Mesendoderm (in vitro differentiated cells): ENCODE measurements around the gene OSTC.

ENCODE experiments used
- DNase-seq: peaks from one replicate; pipeline ENCODE4 v3.0.0; 2013
- H2AK5ac ChIP-seq: 2 replicates; pipeline ENCODE4 v1.6.1; 2013; ENCODE audit warnings: low read length, inconsistent platforms
- H2BK120ac ChIP-seq: 2 replicates; pipeline ENCODE4 v1.6.1; 2013; ENCODE audit warnings: low read depth, mild to moderate bottlenecking, low read length, moderate library complexity, mixed read lengths
- H2BK15ac ChIP-seq: replicated peaks from 2 replicates; pipeline ENCODE4 v1.6.1; 2013; ENCODE audit warnings: low read depth, mild to moderate bottlenecking, moderate library complexity
- H2BK5ac ChIP-seq: 2 replicates; pipeline ENCODE4 v1.6.1; 2013; ENCODE audit warnings: low read length, inconsistent platforms
- H3K18ac ChIP-seq: 2 replicates; pipeline ENCODE4 v1.6.1; 2013; ENCODE audit warnings: mild to moderate bottlenecking, low read length, mixed read lengths
- H3K23ac ChIP-seq: one replicate; pipeline ENCODE4 v1.6.1; 2013; ENCODE audit warnings: low read length
- H3K27ac ChIP-seq: 2 replicates; pipeline ENCODE4 v1.5.1; 2013; ENCODE audit warnings: low read depth, mild to moderate bottlenecking, inconsistent platforms, low read length, moderate library complexity
- H3K27me3 ChIP-seq: 2 replicates; pipeline ENCODE4 v1.6.1; 2013; ENCODE audit warnings: low read length, control low read depth, mild to moderate bottlenecking, inconsistent platforms; ENCODE audit not compliant: insufficient read depth, poor library complexity
- H3K36me3 ChIP-seq: 2 replicates; pipeline ENCODE4 v1.6.1; 2013; ENCODE audit warnings: low read length, inconsistent platforms; ENCODE audit not compliant: control insufficient read depth, insufficient read depth
- H3K4ac ChIP-seq: one replicate; pipeline ENCODE4 v1.6.1; 2013; ENCODE audit warnings: low read depth, mild to moderate bottlenecking, low read length, moderate library complexity
- H3K4me1 ChIP-seq: 2 replicates; pipeline ENCODE4 v1.6.1; 2013; ENCODE audit warnings: low read depth, low read length, inconsistent platforms; ENCODE audit not compliant: control insufficient read depth
- H3K4me2 ChIP-seq: 2 replicates; pipeline ENCODE4 v1.6.1; 2013; ENCODE audit warnings: low read length
- H3K4me3 ChIP-seq: 2 replicates; pipeline ENCODE4 v1.5.1; 2013; ENCODE audit warnings: mild to moderate bottlenecking, low read length
- H3K56ac ChIP-seq: one replicate; pipeline ENCODE4 v1.6.1; 2013; ENCODE audit warnings: low read length
- H3K79me1 ChIP-seq: 2 replicates; pipeline ENCODE4 v1.6.1; 2013; ENCODE audit warnings: low read length, inconsistent platforms
- H3K79me2 ChIP-seq: 2 replicates; pipeline ENCODE4 v1.6.1; 2013; ENCODE audit warnings: mild to moderate bottlenecking, low read length; ENCODE audit not compliant: control insufficient read depth, insufficient read depth
- H3K9ac ChIP-seq: 2 replicates; pipeline ENCODE4 v1.6.1; 2013; ENCODE audit warnings: low read length, inconsistent platforms
- H4K5ac ChIP-seq: one replicate; pipeline ENCODE4 v1.6.1; 2013; ENCODE audit warnings: low read length
- H4K8ac ChIP-seq: one replicate; pipeline ENCODE4 v1.6.1; 2013; ENCODE audit warnings: low read depth, mild to moderate bottlenecking, control low read depth, low read length, moderate library complexity
- WGBS: extraction: QIAGEN DNeasy Blood & Tissue Kit; methylation state at CpG from one replicate; pipeline ENCODE4 v1.1.7; 2013; ENCODE audit warnings: low lambda C conversion rate, missing lambda C conversion rate; ENCODE audit not compliant: insufficient coverage; ENCODE audit errors: extremely low coverage; 5-methylcytosine and 5-hydroxymethylcytosine counted together

Gene OSTC

DNA sequence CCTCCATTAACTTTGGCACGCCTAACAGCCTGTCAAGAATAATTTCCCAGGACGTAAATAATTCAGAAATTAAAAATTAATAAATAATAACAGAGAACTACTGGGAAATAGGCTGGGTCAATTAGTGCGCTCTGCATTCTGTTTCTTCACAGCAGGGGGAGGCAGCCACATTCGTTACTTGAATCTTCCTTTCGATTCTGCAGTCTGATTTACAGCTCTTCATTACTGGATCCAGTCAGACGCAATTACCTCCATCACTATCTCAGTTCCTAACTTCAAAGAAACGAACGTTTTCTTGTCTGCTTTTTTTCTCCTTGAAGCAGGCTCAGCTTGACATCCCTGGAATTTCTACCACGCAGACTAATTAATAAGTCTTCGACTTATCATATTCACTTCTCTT lies 39.0 kb upstream of the OSTC start:
- no peak overlapping the region for H3K9ac ChIP-seq
- no peak overlapping the region for H3K4ac ChIP-seq
- no peaks in the 10 kb centered on the region for H3K79me2 ChIP-seq
- H3K79me1 ChIP-seq: no peaks in the 10 kb centered on the region
- H2BK5ac ChIP-seq: no peak overlapping the region
- no peak overlapping the region for H4K8ac ChIP-seq
- H3K4me3 ChIP-seq: no peak overlapping the region
- DNase-seq: no peak
- no peak overlapping the region for H3K4me2 ChIP-seq
- no peak overlapping the region for H3K18ac ChIP-seq
- H3K56ac ChIP-seq: no peak overlapping the region
- H2BK15ac ChIP-seq: no peak overlapping the region
- WGBS: no CpG with 5 or more reads among the region's 10 CpGs
- H2AK5ac ChIP-seq: no peak overlapping the region
- no peak overlapping the region for H2BK120ac ChIP-seq
- H3K27me3 ChIP-seq: no peaks in the 10 kb centered on the region
- no peaks in the 10 kb centered on the region for H3K36me3 ChIP-seq
- no peaks in the 10 kb centered on the region for H3K4me1 ChIP-seq
- H4K5ac ChIP-seq: no peak overlapping the region
- no peak overlapping the region for H3K23ac ChIP-seq
- no peak overlapping the region for H3K27ac ChIP-seq

GRCh38 chr4:108612365-108612764 lies 38.0 kb upstream of the OSTC start:
- no peak overlapping the region for H3K18ac ChIP-seq

GRCh38 chr4:108619372-108620100 lies 30.9 kb upstream of the OSTC start:
- no peak overlapping the region for H4K8ac ChIP-seq
- no peak overlapping the region for H3K4ac ChIP-seq
- no peak for DNase-seq
- no peak overlapping the region for H2BK5ac ChIP-seq
- H4K5ac ChIP-seq: no peak overlapping the region
- no peak overlapping the region for H3K23ac ChIP-seq
- H3K79me2 ChIP-seq: peaks cover 36% of the 10 kb centered on the region
- no CpG with 5 or more reads among the region's 7 CpGs for WGBS
- H2BK120ac ChIP-seq: no peak overlapping the region
- no peaks in the 10 kb centered on the region for H3K4me1 ChIP-seq
- no peak overlapping the region for H2BK15ac ChIP-seq
- no peaks in the 10 kb centered on the region for H3K79me1 ChIP-seq
- no peak overlapping the region for H2AK5ac ChIP-seq
- H3K27ac ChIP-seq: no peak overlapping the region
- no peak overlapping the region for H3K4me3 ChIP-seq
- no peak overlapping the region for H3K9ac ChIP-seq
- peaks cover 4% of the 10 kb centered on the region for H3K36me3 ChIP-seq
- no peak overlapping the region for H3K56ac ChIP-seq
- H3K4me2 ChIP-seq: no peak overlapping the region
- no peaks in the 10 kb centered on the region for H3K27me3 ChIP-seq
- no peak overlapping the region for H3K18ac ChIP-seq

More at GRCh38 chr4:108612365-108612764, 38.0 kb upstream of the OSTC start:
- DNase-seq: no peak
- H4K8ac ChIP-seq: no peak overlapping the region
- H3K27ac ChIP-seq: no peak overlapping the region
- no peaks in the 10 kb centered on the region for H3K27me3 ChIP-seq
- WGBS: no CpG with 5 or more reads among the region's 6 CpGs
- no peak overlapping the region for H2BK5ac ChIP-seq
- H3K23ac ChIP-seq: no peak overlapping the region
- no peaks in the 10 kb centered on the region for H3K79me2 ChIP-seq
- H2BK120ac ChIP-seq: no peak overlapping the region
- H3K56ac ChIP-seq: no peak overlapping the region
- H3K4me1 ChIP-seq: no peaks in the 10 kb centered on the region
- no peaks in the 10 kb centered on the region for H3K79me1 ChIP-seq
- H3K9ac ChIP-seq: no peak overlapping the region
- no peak overlapping the region for H2AK5ac ChIP-seq
- H3K4me3 ChIP-seq: no peak overlapping the region
- H4K5ac ChIP-seq: no peak overlapping the region
- H3K4ac ChIP-seq: no peak overlapping the region
- no peak overlapping the region for H3K4me2 ChIP-seq
- no peaks in the 10 kb centered on the region for H3K36me3 ChIP-seq
- H2BK15ac ChIP-seq: no peak overlapping the region

DNA sequence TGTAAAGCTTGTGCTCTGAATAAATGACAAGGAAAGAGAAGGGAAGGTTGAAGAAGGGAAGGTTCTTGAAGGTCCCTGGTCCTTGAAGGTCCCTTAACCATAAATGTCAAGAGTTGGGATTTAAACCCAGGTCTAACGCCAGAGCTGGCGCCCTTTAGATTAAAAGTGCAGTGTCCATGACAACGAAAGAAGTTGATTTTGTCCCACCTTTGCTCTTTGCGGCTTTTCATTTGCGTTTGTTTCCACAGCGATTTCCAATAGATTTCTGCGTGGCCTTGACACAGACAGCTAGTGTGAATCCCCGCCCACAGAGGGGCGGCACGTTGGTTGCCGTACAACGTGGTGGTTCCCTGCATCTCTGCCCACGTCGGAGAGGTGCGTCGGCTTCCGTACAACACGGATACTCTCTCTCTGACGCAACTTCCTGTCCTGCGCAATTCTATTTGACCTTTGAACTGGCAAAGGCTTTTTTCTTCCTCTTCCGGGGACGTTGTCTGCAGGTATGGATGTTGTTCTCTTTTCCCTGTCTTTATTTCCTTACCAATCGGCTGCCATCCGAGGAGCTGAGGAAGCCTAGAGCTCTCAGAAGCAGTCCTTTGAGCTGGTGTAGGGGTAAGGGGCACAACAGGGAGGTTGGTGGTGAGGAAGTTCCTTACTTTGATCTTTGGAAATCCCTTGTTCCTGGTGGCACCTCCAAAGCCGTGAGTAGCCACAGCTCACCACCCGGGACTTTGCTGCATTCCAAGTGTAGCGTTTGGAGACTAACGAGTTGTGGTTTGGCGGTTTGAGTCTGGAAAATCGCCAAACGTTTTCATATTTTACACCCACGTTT lies 30.1 kb upstream of the OSTC start, which contains the start of gene RPL34:
TSS of gene RPL34 (plus strand) at position 476 of the 832 bp plus-strand sequence. CDS start 1,384 bp downstream, outside the sequence.
- H3K4me2 ChIP-seq: peak within 1 kb of the TSS; percentile 82
- H3K79me1 ChIP-seq: no peaks in the 10 kb centered on the region
- peak within 1 kb of the TSS; percentile 66 for H2AK5ac ChIP-seq
- peak within 1 kb of the TSS; percentile 99 for H3K9ac ChIP-seq
- peaks cover 36% of the 10 kb centered on the region for H3K79me2 ChIP-seq
- H3K23ac ChIP-seq: peak within 1 kb of the TSS; percentile 32
- no peak within 1 kb of the TSS for H2BK15ac ChIP-seq
- peak within 1 kb of the TSS; percentile 95 for H3K56ac ChIP-seq
- WGBS: no CpG with 5 or more reads among the region's 32 CpGs
- peak within 1 kb of the TSS; percentile 94 for H4K5ac ChIP-seq
- H3K18ac ChIP-seq: peak within 1 kb of the TSS; percentile 17
- H3K4me1 ChIP-seq: no peaks in the 10 kb centered on the region
- H3K4me3 ChIP-seq: peak within 1 kb of the TSS; percentile 96
- H2BK120ac ChIP-seq: no peak within 1 kb of the TSS
- H4K8ac ChIP-seq: no peak within 1 kb of the TSS
- H3K4ac ChIP-seq: peak within 1 kb of the TSS; percentile 95
- peaks cover 4% of the 10 kb centered on the region for H3K36me3 ChIP-seq
- H3K27me3 ChIP-seq: no peaks in the 10 kb centered on the region
- peak; percentile 99 for DNase-seq
- H3K27ac ChIP-seq: peak within 1 kb of the TSS; percentile 4
- peak within 1 kb of the TSS; percentile 69 for H2BK5ac ChIP-seq

DNA sequence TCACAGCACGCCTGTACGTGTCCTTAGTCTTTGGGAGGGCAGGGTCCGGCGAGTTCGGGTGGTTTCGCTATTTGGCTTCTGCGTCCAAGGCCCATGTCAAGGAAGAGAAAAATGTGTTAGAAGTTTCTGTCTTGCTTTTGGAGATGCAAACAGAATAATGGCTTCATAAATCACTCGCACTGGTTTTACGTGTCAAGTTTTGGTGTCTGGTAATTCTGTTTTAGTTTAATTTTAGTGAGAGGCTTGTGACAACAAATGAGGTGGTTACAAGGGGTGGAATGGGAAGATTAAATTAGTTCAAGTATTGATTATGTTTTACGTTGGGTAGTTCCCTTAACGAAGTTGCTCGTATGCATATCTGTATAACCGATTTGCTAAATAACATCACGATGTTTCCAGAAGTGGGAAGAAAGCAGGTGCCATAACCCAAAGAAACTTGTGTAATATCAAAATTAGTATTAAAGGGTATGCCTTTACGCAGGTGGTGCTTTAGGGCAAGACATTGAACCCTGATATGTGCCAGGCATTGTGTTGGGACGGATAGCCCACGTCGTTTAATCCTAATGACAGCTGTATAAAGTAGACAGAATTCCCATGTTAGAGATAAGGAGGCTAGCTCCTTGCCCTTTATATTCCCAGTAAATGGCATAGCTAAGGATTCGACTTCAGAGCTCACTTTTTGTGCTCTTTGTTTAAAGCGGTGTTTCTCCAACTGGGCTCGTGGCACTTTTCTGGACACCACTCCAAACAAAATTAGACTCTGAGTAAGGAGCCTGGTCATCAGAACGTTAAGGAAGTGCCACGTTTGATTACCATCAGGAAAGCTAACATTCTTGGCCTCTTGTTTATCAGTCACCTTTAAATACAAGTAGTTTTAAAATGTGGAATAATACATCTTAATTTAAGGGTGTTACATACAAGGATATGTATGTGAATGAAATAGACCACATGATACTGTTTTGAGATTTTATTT lies 29.2 kb upstream of the OSTC start:
- Histone ChIP-seq H3K4me3 (peak overlapping the region; percentile 96), H3K36me3 (peaks cover 9% of the 10 kb centered on the region), H3K4ac (peak overlapping the region; percentile 95), H4K8ac (no peak overlapping the region), H3K9ac (peak overlapping the region; percentile 99), H4K5ac (peak overlapping the region; percentile 94), H2BK120ac (no peak overlapping the region), H3K27me3 (no peaks in the 10 kb centered on the region), H3K18ac (peak overlapping the region; percentile 17), H3K79me1 (peaks cover 3% of the 10 kb centered on the region), H2AK5ac (peak overlapping the region; percentile 66), H3K4me2 (peak overlapping the region; percentile 82), H2BK15ac (no peak overlapping the region), H3K79me2 (peaks cover 36% of the 10 kb centered on the region), H3K56ac (peak overlapping the region; percentile 95), H3K23ac (peak overlapping the region; percentile 32), H3K27ac (no peak overlapping the region), H3K4me1 (no peaks in the 10 kb centered on the region), H2BK5ac (peak overlapping the region; percentile 69)
- no peak for DNase-seq
- WGBS: no CpG with 5 or more reads among the region's 23 CpGs
